ENCODE results near the gene YEATS2.
"Not testable (repeated sequence)": the region's sequence is repeated elsewhere in the genome, so short reads cannot be mapped to it uniquely, and the experiment has no call there.

Gene YEATS2

GRCh38 chr3:183754052-183754451, 56.5 kb downstream of the YEATS2 start:
- no peaks in the 10 kb centered on the region for H3K9me3 ChIP-seq (ENCODE audit: control insufficient read depth in 1 of 2, low read length in 2 of 2)
- no peaks in the 10 kb centered on the region for H3K27me3 ChIP-seq (ENCODE audit: low read depth, low read length)
- H3K4me3 ChIP-seq (ENCODE audit: low read depth in 1 of 2, low read length in 2 of 2), result no peak overlapping the region
- H3K27ac ChIP-seq (ENCODE audit: low read length), result no peak overlapping the region
- no peaks in the 10 kb centered on the region for H3K4me1 ChIP-seq (ENCODE audit: control insufficient read depth in 1 of 2, insufficient read depth in 2 of 2, low read length in 2 of 2)
- peaks cover 28 to 52% of the 10 kb centered on the region in 2 donors for H3K36me3 ChIP-seq (ENCODE audit: control insufficient read depth in 1 of 2, insufficient read depth in 2 of 2, low read length in 2 of 2)

- Histone ChIP-seq H3K9me3 (ENCODE audit: control insufficient read depth in 1 of 2, low read length in 2 of 2) (no peaks in the 10 kb centered on the region), H3K36me3 (ENCODE audit: control insufficient read depth in 1 of 2, insufficient read depth in 2 of 2, low read length in 2 of 2) (peaks cover 25 to 32% of the 10 kb centered on the region in 2 donors), H3K4me1 (ENCODE audit: control insufficient read depth in 1 of 2, insufficient read depth in 2 of 2, low read length in 2 of 2) (no peaks in the 10 kb centered on the region), H3K27ac (ENCODE audit: low read length) (no peak overlapping the region), H3K27me3 (ENCODE audit: low read depth, low read length) (no peaks in the 10 kb centered on the region), H3K4me3 (ENCODE audit: low read depth in 1 of 2, low read length in 2 of 2) (no peak overlapping the region)
These were observed 64.7 kb downstream of the YEATS2 start for GRCh38 chr3:183762304-183762703.

GRCh38 chr3:183764847-183765731, 67.5 kb downstream of the YEATS2 start:
- Histone ChIP-seq H3K27ac (ENCODE audit: low read length) (no peak overlapping the region), H3K4me3 (ENCODE audit: low read depth in 1 of 2, low read length in 2 of 2) (no peak overlapping the region), H3K4me1 (ENCODE audit: control insufficient read depth in 1 of 2, insufficient read depth in 2 of 2, low read length in 2 of 2) (no peaks in the 10 kb centered on the region), H3K36me3 (ENCODE audit: control insufficient read depth in 1 of 2, insufficient read depth in 2 of 2, low read length in 2 of 2) (peaks cover 16 to 26% of the 10 kb centered on the region in 2 donors), H3K9me3 (ENCODE audit: control insufficient read depth in 1 of 2, low read length in 2 of 2) (no peaks in the 10 kb centered on the region), H3K27me3 (ENCODE audit: low read depth, low read length) (no peaks in the 10 kb centered on the region)

- peaks cover 14 to 28% of the 10 kb centered on the region in 2 donors for H3K36me3 ChIP-seq (ENCODE audit: control insufficient read depth in 1 of 2, insufficient read depth in 2 of 2, low read length in 2 of 2)
These were observed 68.5 kb downstream of the YEATS2 start for GRCh38 chr3:183766107-183766506.

GRCh38 chr3:183766745-183767606, 69.4 kb downstream of the YEATS2 start:
- Histone ChIP-seq H3K4me3 (ENCODE audit: low read depth in 1 of 2, low read length in 2 of 2) (no peak overlapping the region), H3K9me3 (ENCODE audit: control insufficient read depth in 1 of 2, low read length in 2 of 2) (no peaks in the 10 kb centered on the region), H3K36me3 (ENCODE audit: control insufficient read depth in 1 of 2, insufficient read depth in 2 of 2, low read length in 2 of 2) (peaks cover 7 to 19% of the 10 kb centered on the region in 2 donors), H3K27me3 (ENCODE audit: low read depth, low read length) (no peaks in the 10 kb centered on the region), H3K27ac (ENCODE audit: low read length) (no peak overlapping the region), H3K4me1 (ENCODE audit: control insufficient read depth in 1 of 2, insufficient read depth in 2 of 2, low read length in 2 of 2) (no peaks in the 10 kb centered on the region)

More at GRCh38 chr3:183766107-183766506, 68.5 kb downstream of the YEATS2 start:
- Histone ChIP-seq H3K4me3 (ENCODE audit: low read depth in 1 of 2, low read length in 2 of 2) (no peak overlapping the region), H3K9me3 (ENCODE audit: control insufficient read depth in 1 of 2, low read length in 2 of 2) (no peaks in the 10 kb centered on the region), H3K27me3 (ENCODE audit: low read depth, low read length) (no peaks in the 10 kb centered on the region), H3K27ac (ENCODE audit: low read length) (no peak overlapping the region), H3K4me1 (ENCODE audit: control insufficient read depth in 1 of 2, insufficient read depth in 2 of 2, low read length in 2 of 2) (no peaks in the 10 kb centered on the region)

GRCh38 chr3:183768114-183768513, 70.5 kb downstream of the YEATS2 start:
- H3K27ac ChIP-seq (ENCODE audit: low read length), result no peak overlapping the region
- no peak overlapping the region for H3K4me3 ChIP-seq (ENCODE audit: low read depth in 1 of 2, low read length in 2 of 2)
- no peaks in the 10 kb centered on the region for H3K9me3 ChIP-seq (ENCODE audit: control insufficient read depth in 1 of 2, low read length in 2 of 2)
- H3K36me3 ChIP-seq (ENCODE audit: control insufficient read depth in 1 of 2, insufficient read depth in 2 of 2, low read length in 2 of 2), result peaks cover 11 to 23% of the 10 kb centered on the region in 2 donors
- H3K4me1 ChIP-seq (ENCODE audit: control insufficient read depth in 1 of 2, insufficient read depth in 2 of 2, low read length in 2 of 2), result no peaks in the 10 kb centered on the region
- no peaks in the 10 kb centered on the region for H3K27me3 ChIP-seq (ENCODE audit: low read depth, low read length)

GRCh38 chr3:183769453-183769852, 71.9 kb downstream of the YEATS2 start:
- H3K36me3 ChIP-seq (ENCODE audit: control insufficient read depth in 1 of 2, insufficient read depth in 2 of 2, low read length in 2 of 2), result peaks cover 21 to 27% of the 10 kb centered on the region in 2 donors

GRCh38 chr3:183774631-183775030, 77.0 kb downstream of the YEATS2 start:
- Histone ChIP-seq H3K36me3 (ENCODE audit: control insufficient read depth in 1 of 2, insufficient read depth in 2 of 2, low read length in 2 of 2) (peaks cover 43 to 58% of the 10 kb centered on the region in 2 donors), H3K27me3 (ENCODE audit: low read depth, low read length) (no peaks in the 10 kb centered on the region), H3K27ac (ENCODE audit: low read length) (no peak overlapping the region), H3K9me3 (ENCODE audit: control insufficient read depth in 1 of 2, low read length in 2 of 2) (no peaks in the 10 kb centered on the region), H3K4me3 (ENCODE audit: low read depth in 1 of 2, low read length in 2 of 2) (no peak overlapping the region), H3K4me1 (ENCODE audit: control insufficient read depth in 1 of 2, insufficient read depth in 2 of 2, low read length in 2 of 2) (no peaks in the 10 kb centered on the region)

More at GRCh38 chr3:183769453-183769852, 71.9 kb downstream of the YEATS2 start:
- Histone ChIP-seq H3K4me1 (ENCODE audit: control insufficient read depth in 1 of 2, insufficient read depth in 2 of 2, low read length in 2 of 2) (no peaks in the 10 kb centered on the region), H3K4me3 (ENCODE audit: low read depth in 1 of 2, low read length in 2 of 2) (no peak overlapping the region), H3K27ac (ENCODE audit: low read length) (no peak overlapping the region), H3K9me3 (ENCODE audit: control insufficient read depth in 1 of 2, low read length in 2 of 2) (no peaks in the 10 kb centered on the region), H3K27me3 (ENCODE audit: low read depth, low read length) (no peaks in the 10 kb centered on the region)

- Histone ChIP-seq H3K9me3 (ENCODE audit: control insufficient read depth in 1 of 2, low read length in 2 of 2) (no peaks in the 10 kb centered on the region), H3K4me1 (ENCODE audit: control insufficient read depth in 1 of 2, insufficient read depth in 2 of 2, low read length in 2 of 2) (no peaks in the 10 kb centered on the region), H3K27me3 (ENCODE audit: low read depth, low read length) (no peaks in the 10 kb centered on the region), H3K27ac (ENCODE audit: low read length) (no peak overlapping the region), H3K4me3 (ENCODE audit: low read depth in 1 of 2, low read length in 2 of 2) (no peak overlapping the region), H3K36me3 (ENCODE audit: control insufficient read depth in 1 of 2, insufficient read depth in 2 of 2, low read length in 2 of 2) (peaks cover 43 to 66% of the 10 kb centered on the region in 2 donors)
These were observed 78.2 kb downstream of the YEATS2 start for GRCh38 chr3:183775781-183776180.

GRCh38 chr3:183776451-183776850, 78.9 kb downstream of the YEATS2 start:
- not testable (repeated sequence) for H3K4me3 ChIP-seq (ENCODE audit: low read depth in 1 of 2, low read length in 2 of 2); H3K27me3 ChIP-seq (ENCODE audit: low read depth, low read length); H3K9me3 ChIP-seq (ENCODE audit: control insufficient read depth in 1 of 2, low read length in 2 of 2); H3K27ac ChIP-seq (ENCODE audit: low read length); H3K4me1 ChIP-seq (ENCODE audit: control insufficient read depth in 1 of 2, insufficient read depth in 2 of 2, low read length in 2 of 2)
- peaks cover 48 to 67% of the 10 kb centered on the region in 2 donors for H3K36me3 ChIP-seq (ENCODE audit: control insufficient read depth in 1 of 2, insufficient read depth in 2 of 2, low read length in 2 of 2)

GRCh38 chr3:183777016-183777618, 79.5 kb downstream of the YEATS2 start:
- Histone ChIP-seq H3K4me3 (ENCODE audit: low read depth in 1 of 2, low read length in 2 of 2) (no peak overlapping the region), H3K9me3 (ENCODE audit: control insufficient read depth in 1 of 2, low read length in 2 of 2) (no peaks in the 10 kb centered on the region), H3K4me1 (ENCODE audit: control insufficient read depth in 1 of 2, insufficient read depth in 2 of 2, low read length in 2 of 2) (no peaks in the 10 kb centered on the region), H3K27ac (ENCODE audit: low read length) (no peak overlapping the region), H3K36me3 (ENCODE audit: control insufficient read depth in 1 of 2, insufficient read depth in 2 of 2, low read length in 2 of 2) (peaks cover 48 to 70% of the 10 kb centered on the region in 2 donors), H3K27me3 (ENCODE audit: low read depth, low read length) (no peaks in the 10 kb centered on the region)
